ENCODE data around the gene DNAH9. TPM values are rescaled to one million over a fixed set of nuclear protein-coding genes. Genes with fewer than 3 reads are reported as not detected.

The DNAH9 gene
- total and polyA plus RNA-seq, 8 donors, result 0.28 to 18.3 (median 0.42) TPM; not detected in 2

- TF ChIP-seq, protein P1, sequence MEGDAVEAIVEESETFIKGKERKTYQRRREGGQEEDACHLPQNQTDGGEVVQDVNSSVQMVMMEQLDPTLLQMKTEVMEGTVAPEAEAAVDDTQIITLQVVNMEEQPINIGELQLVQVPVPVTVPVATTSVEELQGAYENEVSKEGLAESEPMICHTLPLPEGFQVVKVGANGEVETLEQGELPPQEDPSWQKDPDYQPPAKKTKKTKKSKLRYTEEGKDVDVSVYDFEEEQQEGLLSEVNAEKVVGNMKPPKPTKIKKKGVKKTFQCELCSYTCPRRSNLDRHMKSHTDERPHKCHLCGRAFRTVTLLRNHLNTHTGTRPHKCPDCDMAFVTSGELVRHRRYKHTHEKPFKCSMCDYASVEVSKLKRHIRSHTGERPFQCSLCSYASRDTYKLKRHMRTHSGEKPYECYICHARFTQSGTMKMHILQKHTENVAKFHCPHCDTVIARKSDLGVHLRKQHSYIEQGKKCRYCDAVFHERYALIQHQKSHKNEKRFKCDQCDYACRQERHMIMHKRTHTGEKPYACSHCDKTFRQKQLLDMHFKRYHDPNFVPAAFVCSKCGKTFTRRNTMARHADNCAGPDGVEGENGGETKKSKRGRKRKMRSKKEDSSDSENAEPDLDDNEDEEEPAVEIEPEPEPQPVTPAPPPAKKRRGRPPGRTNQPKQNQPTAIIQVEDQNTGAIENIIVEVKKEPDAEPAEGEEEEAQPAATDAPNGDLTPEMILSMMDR (IDR thresholded peaks at IDR 0.05), result peak in 4 of 7 experiments; percentile 29 to 52 (median 38)
- TF ChIP-seq POLR2A (IDR thresholded peaks at IDR 0.05), result no peak
Observed at GRCh38 chr17:11986942-11987329, 388.7 kb downstream of the DNAH9 start.

GRCh38 chr17:11990363-11990983, 392.2 kb downstream of the DNAH9 start:
- intact Hi-C loops (cut with DNase I; ENCODE audit: low total_unique reads), result no loop called here
- peaks cover 0 to 14% (median 6%) of the 10 kb centered on the region in 4 donors for H3K4me1 ChIP-seq
- no peak overlapping the region for H3K4me3 ChIP-seq
- no peak for TF ChIP-seq POLR2AphosphoS5 (IDR thresholded peaks at IDR 0.05)
- TF ChIP-seq EP300 (IDR thresholded peaks at IDR 0.05), result no peak
- TF ChIP-seq, protein P1 (IDR thresholded peaks at IDR 0.05), result no peak
- TF ChIP-seq POLR2A (IDR thresholded peaks at IDR 0.05), result no peak
- no peak overlapping the region for H3K27ac ChIP-seq
- 81 to 93% (median 82%) methylated on average over 7 of the region's 7 CpGs for WGBS, 5 donors
- DNase-seq, result no peak
- peaks cover 0 to 58% (median 48%) of the 10 kb centered on the region in 4 donors for H3K36me3 ChIP-seq
- H3K9me3 ChIP-seq, result no peaks in the 10 kb centered on the region
- H3K27me3 ChIP-seq, result no peaks in the 10 kb centered on the region

More at GRCh38 chr17:11986942-11987329, 388.7 kb downstream of the DNAH9 start:
- DNase-seq, result peak in 1 of 2 donors; percentile 63
- H3K4me3 ChIP-seq, result no peak overlapping the region
- H3K9me3 ChIP-seq, result no peaks in the 10 kb centered on the region
- no peak overlapping the region for H3K27ac ChIP-seq
- no peaks in the 10 kb centered on the region for H3K27me3 ChIP-seq
- intact Hi-C loops (cut with DNase I; ENCODE audit: low total_unique reads), result no loop called here
- WGBS, 5 donors, result 30 to 48% (median 32%) methylated on average over 5 of the region's 5 CpGs
- H3K4me1 ChIP-seq, result peaks cover 0 to 11% (median 6%) of the 10 kb centered on the region in 4 donors
- H3K36me3 ChIP-seq, result peaks cover 17 to 80% (median 69%) of the 10 kb centered on the region in 4 donors

GRCh38 chr17:11991461-11991860, 393.2 kb downstream of the DNAH9 start:
- TF ChIP-seq, protein P1 (IDR thresholded peaks at IDR 0.05), result no peak
- TF ChIP-seq EP300 (IDR thresholded peaks at IDR 0.05) (no peak), POLR2A (IDR thresholded peaks at IDR 0.05) (no peak), POLR2AphosphoS5 (IDR thresholded peaks at IDR 0.05) (no peak)
- Histone ChIP-seq H3K27me3 (no peaks in the 10 kb centered on the region), H3K27ac (no peak overlapping the region), H3K36me3 (peaks cover 0 to 52% (median 44%) of the 10 kb centered on the region in 4 donors), H3K9me3 (no peaks in the 10 kb centered on the region), H3K4me3 (no peak overlapping the region), H3K4me1 (peaks cover 0 to 22% (median 13%) of the 10 kb centered on the region in 4 donors)
- WGBS, 5 donors, result 67 to 74% (median 72%) methylated on average over 4 of the region's 4 CpGs
- DNase-seq, result no peak
- intact Hi-C loops (cut with DNase I; ENCODE audit: low total_unique reads), result no loop called here

DNA sequence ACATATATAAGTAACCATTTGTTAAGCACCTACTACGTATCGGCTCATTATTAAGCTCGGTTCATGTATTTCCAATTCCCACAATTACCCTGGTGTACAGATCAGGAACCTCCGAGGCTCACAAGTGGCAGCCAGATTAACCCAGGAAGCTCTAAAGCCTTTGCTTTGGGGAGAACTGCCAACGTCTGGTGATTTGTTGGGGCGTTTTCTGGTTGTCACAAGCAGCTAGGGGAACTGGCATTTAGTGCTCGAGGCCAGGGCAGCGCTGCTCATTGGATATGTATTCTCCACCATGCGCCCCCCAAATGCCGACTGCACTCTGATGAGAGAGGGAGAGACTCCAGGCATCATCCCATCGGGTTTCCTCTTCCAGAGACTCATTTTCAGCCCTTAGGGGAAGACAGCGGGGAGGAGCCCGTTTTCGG, 398.5 kb downstream of the DNAH9 start:
- Histone ChIP-seq H3K36me3 (peaks cover 0 to 12% (median 11%) of the 10 kb centered on the region in 4 donors), H3K4me1 (peaks cover 0 to 20% (median 15%) of the 10 kb centered on the region in 4 donors), H3K27me3 (no peaks in the 10 kb centered on the region), H3K27ac (peak overlapping the region; percentile 90 to 96 (median 94)), H3K9me3 (no peaks in the 10 kb centered on the region), H3K4me3 (peak overlapping the region; percentile 71 to 96 (median 82))
- DNase-seq, result peak; percentile 44 to 69
- WGBS, 5 donors, result 0 to 3% (median 0%) methylated on average over 13 to 14 of the region's 14 CpGs
- TF ChIP-seq, protein P1 (IDR thresholded peaks at IDR 0.05), result peak in 1 of 7 experiments; percentile 9
- no peak for TF ChIP-seq POLR2AphosphoS5 (IDR thresholded peaks at IDR 0.05)
- intact Hi-C loops (cut with DNase I; ENCODE audit: low total_unique reads), result no loop called here
